ENCODE measurements around the gene KRT12.

The KRT12 gene

GRCh38 chr17:40866838-40867237, at the start of gene KRT12:
Gene KRT12, minus strand, starts transcription at chr17:40867223. Its CDS starts 37 bp downstream, at chr17:40867186.
- Mint-ChIP-seq H3K4me1 (ENCODE audit: low read depth) (no peaks in the 10 kb centered on the region), H3K27me3 (peaks cover 17% of the 10 kb centered on the region), H3K36me3 (ENCODE audit: low read depth) (no peaks in the 10 kb centered on the region), H3K9me3 (no peaks in the 10 kb centered on the region), H3K4me3 (no peak within 1 kb of the TSS), H3K27ac (no peak within 1 kb of the TSS)
- intact Hi-C loops (cut with micrococcal nuclease), result no loop called here

- no peaks in the 10 kb centered on the region for H3K27me3 Mint-ChIP-seq
- intact Hi-C loops (cut with micrococcal nuclease), result loop anchor here (10.0 kb wide), 1 partner anchor 278 kb away; no protein-coding TSS in a partner anchor
Measured at GRCh38 chr17:40916366-40916765, 49.3 kb upstream of the KRT12 start.

GRCh38 chr17:40915721-40916256, 48.8 kb upstream of the KRT12 start:
- intact Hi-C loops (cut with micrococcal nuclease), result loop anchor here (2.0 to 10.0 kb wide), 2 partner anchors 279 to 749 kb away; no protein-coding TSS in a partner anchor
- H3K27me3 Mint-ChIP-seq, result no peaks in the 10 kb centered on the region
- H3K36me3 Mint-ChIP-seq (ENCODE audit: low read depth), result no peaks in the 10 kb centered on the region

More at GRCh38 chr17:40916366-40916765, 49.3 kb upstream of the KRT12 start:
- no peak overlapping the region for H3K4me3 Mint-ChIP-seq
- H3K9me3 Mint-ChIP-seq, result no peaks in the 10 kb centered on the region
- H3K27ac Mint-ChIP-seq, result no peak overlapping the region
- peaks cover 45% of the 10 kb centered on the region for H3K4me1 Mint-ChIP-seq (ENCODE audit: low read depth)
- H3K36me3 Mint-ChIP-seq (ENCODE audit: low read depth), result no peaks in the 10 kb centered on the region

GRCh38 chr17:40915199-40915661, 48.2 kb upstream of the KRT12 start:
- intact Hi-C loops (cut with micrococcal nuclease), result loop anchor here (2.0 to 10.0 kb wide), 2 partner anchors 280 to 750 kb away; no protein-coding TSS in a partner anchor
- Mint-ChIP-seq H3K27me3 (no peaks in the 10 kb centered on the region), H3K4me3 (no peak overlapping the region), H3K9me3 (no peaks in the 10 kb centered on the region), H3K36me3 (ENCODE audit: low read depth) (no peaks in the 10 kb centered on the region), H3K4me1 (ENCODE audit: low read depth) (peaks cover 46% of the 10 kb centered on the region), H3K27ac (no peak overlapping the region)

More at GRCh38 chr17:40915721-40916256, 48.8 kb upstream of the KRT12 start:
- H3K4me1 Mint-ChIP-seq (ENCODE audit: low read depth), result peaks cover 45% of the 10 kb centered on the region
- no peak overlapping the region for H3K27ac Mint-ChIP-seq
- H3K4me3 Mint-ChIP-seq, result no peak overlapping the region
- H3K9me3 Mint-ChIP-seq, result no peaks in the 10 kb centered on the region

GRCh38 chr17:40914075-40914855, 47.2 kb upstream of the KRT12 start:
- Mint-ChIP-seq H3K36me3 (ENCODE audit: low read depth) (no peaks in the 10 kb centered on the region), H3K9me3 (no peaks in the 10 kb centered on the region), H3K27me3 (no peaks in the 10 kb centered on the region), H3K4me3 (no peak overlapping the region), H3K27ac (no peak overlapping the region), H3K4me1 (ENCODE audit: low read depth) (peaks cover 53% of the 10 kb centered on the region)
- intact Hi-C loops (cut with micrococcal nuclease), result loop anchor here (2.0 to 10.0 kb wide), 2 partner anchors 281 to 751 kb away; no protein-coding TSS in a partner anchor

- peaks cover 11% of the 10 kb centered on the region for H3K27me3 Mint-ChIP-seq
- no peaks in the 10 kb centered on the region for H3K9me3 Mint-ChIP-seq
- intact Hi-C loops (cut with micrococcal nuclease), result loop anchor here (10.0 kb wide), 1 partner anchor 282 kb away; no protein-coding TSS in a partner anchor
- peaks cover 53% of the 10 kb centered on the region for H3K4me1 Mint-ChIP-seq (ENCODE audit: low read depth)
- no peaks in the 10 kb centered on the region for H3K36me3 Mint-ChIP-seq (ENCODE audit: low read depth)
- no peak overlapping the region for H3K4me3 Mint-ChIP-seq
- H3K27ac Mint-ChIP-seq, result no peak overlapping the region
Measured at GRCh38 chr17:40912486-40913210, 45.6 kb upstream of the KRT12 start.

- Mint-ChIP-seq H3K27ac (no peak overlapping the region), H3K4me1 (ENCODE audit: low read depth) (peaks cover 42% of the 10 kb centered on the region), H3K27me3 (peaks cover 25% of the 10 kb centered on the region), H3K4me3 (no peak overlapping the region), H3K9me3 (no peaks in the 10 kb centered on the region), H3K36me3 (ENCODE audit: low read depth) (no peaks in the 10 kb centered on the region)
- intact Hi-C loops (cut with micrococcal nuclease), result loop anchor here (10.0 kb wide), 1 partner anchor 284 kb away; no protein-coding TSS in a partner anchor
Measured at GRCh38 chr17:40910441-40910841, 43.4 kb upstream of the KRT12 start.

GRCh38 chr17:40909755-40910154, 42.7 kb upstream of the KRT12 start:
- Mint-ChIP-seq H3K4me1 (ENCODE audit: low read depth) (peaks cover 35% of the 10 kb centered on the region), H3K27me3 (peaks cover 30% of the 10 kb centered on the region), H3K27ac (no peak overlapping the region), H3K36me3 (ENCODE audit: low read depth) (no peaks in the 10 kb centered on the region), H3K4me3 (no peak overlapping the region), H3K9me3 (no peaks in the 10 kb centered on the region)
- intact Hi-C loops (cut with micrococcal nuclease), result loop anchor here (1.0 to 10.0 kb wide), 3 partner anchors 285 to 639 kb away; no protein-coding TSS in a partner anchor

GRCh38 chr17:40909351-40909750, 42.3 kb upstream of the KRT12 start:
- H3K4me1 Mint-ChIP-seq (ENCODE audit: low read depth), result peaks cover 33% of the 10 kb centered on the region
- no peaks in the 10 kb centered on the region for H3K36me3 Mint-ChIP-seq (ENCODE audit: low read depth)
- H3K27ac Mint-ChIP-seq, result no peak overlapping the region
- peaks cover 30% of the 10 kb centered on the region for H3K27me3 Mint-ChIP-seq
- intact Hi-C loops (cut with micrococcal nuclease), result loop anchor here (1.0 to 2.0 kb wide), 2 partner anchors 413 to 639 kb away; no protein-coding TSS in a partner anchor
- H3K9me3 Mint-ChIP-seq, result no peaks in the 10 kb centered on the region
- H3K4me3 Mint-ChIP-seq, result no peak overlapping the region

- H3K27me3 Mint-ChIP-seq, result peaks cover 30% of the 10 kb centered on the region
- H3K36me3 Mint-ChIP-seq (ENCODE audit: low read depth), result no peaks in the 10 kb centered on the region
- H3K4me1 Mint-ChIP-seq (ENCODE audit: low read depth), result peaks cover 22% of the 10 kb centered on the region
- intact Hi-C loops (cut with micrococcal nuclease), result no loop called here
- H3K9me3 Mint-ChIP-seq, result no peaks in the 10 kb centered on the region
- H3K27ac Mint-ChIP-seq, result no peak overlapping the region
- no peak overlapping the region for H3K4me3 Mint-ChIP-seq
Measured at GRCh38 chr17:40906613-40907012, 39.6 kb upstream of the KRT12 start.

- Mint-ChIP-seq H3K36me3 (ENCODE audit: low read depth) (no peaks in the 10 kb centered on the region), H3K9me3 (no peaks in the 10 kb centered on the region), H3K4me3 (no peak overlapping the region), H3K4me1 (ENCODE audit: low read depth) (peaks cover 20% of the 10 kb centered on the region), H3K27ac (no peak overlapping the region), H3K27me3 (peaks cover 30% of the 10 kb centered on the region)
- intact Hi-C loops (cut with micrococcal nuclease), result no loop called here
Measured at GRCh38 chr17:40905370-40905769, 38.3 kb upstream of the KRT12 start.

GRCh38 chr17:40903129-40903847, 36.3 kb upstream of the KRT12 start:
- H3K27ac Mint-ChIP-seq, result no peak overlapping the region
- H3K36me3 Mint-ChIP-seq (ENCODE audit: low read depth), result no peaks in the 10 kb centered on the region
- peaks cover 21% of the 10 kb centered on the region for H3K27me3 Mint-ChIP-seq
- no peak overlapping the region for H3K4me3 Mint-ChIP-seq
- intact Hi-C loops (cut with micrococcal nuclease), result no loop called here
- H3K4me1 Mint-ChIP-seq (ENCODE audit: low read depth), result peaks cover 12% of the 10 kb centered on the region
- H3K9me3 Mint-ChIP-seq, result no peaks in the 10 kb centered on the region

- intact Hi-C loops (cut with micrococcal nuclease), result no loop called here
- H3K9me3 Mint-ChIP-seq, result no peaks in the 10 kb centered on the region
- no peak overlapping the region for H3K4me3 Mint-ChIP-seq
- H3K4me1 Mint-ChIP-seq (ENCODE audit: low read depth), result peaks cover 12% of the 10 kb centered on the region
- H3K27ac Mint-ChIP-seq, result no peak overlapping the region
- no peaks in the 10 kb centered on the region for H3K36me3 Mint-ChIP-seq (ENCODE audit: low read depth)
- peaks cover 17% of the 10 kb centered on the region for H3K27me3 Mint-ChIP-seq
Measured at GRCh38 chr17:40902498-40902897, 35.5 kb upstream of the KRT12 start.

Measured in dendritic cell treated with granulocyte-macrophage colony-stimulating factor and Interleukin-4, amounts not matched to agents 40 ng/mL and 50 ng/mL, for 4 days (primary cell).